ENCODE measurements around the gene DRICH1. TPM values are rescaled to one million over a fixed set of nuclear protein-coding genes. Genes with fewer than 3 reads are reported as not detected.
"Not testable (repeated sequence)": the region's sequence is repeated elsewhere in the genome, so short reads cannot be mapped to it uniquely, and the experiment has no call there.

The DRICH1 gene
- polyA plus RNA-seq, 5 donors: 2.5 to 5.1 (median 3.2) TPM

DNA sequence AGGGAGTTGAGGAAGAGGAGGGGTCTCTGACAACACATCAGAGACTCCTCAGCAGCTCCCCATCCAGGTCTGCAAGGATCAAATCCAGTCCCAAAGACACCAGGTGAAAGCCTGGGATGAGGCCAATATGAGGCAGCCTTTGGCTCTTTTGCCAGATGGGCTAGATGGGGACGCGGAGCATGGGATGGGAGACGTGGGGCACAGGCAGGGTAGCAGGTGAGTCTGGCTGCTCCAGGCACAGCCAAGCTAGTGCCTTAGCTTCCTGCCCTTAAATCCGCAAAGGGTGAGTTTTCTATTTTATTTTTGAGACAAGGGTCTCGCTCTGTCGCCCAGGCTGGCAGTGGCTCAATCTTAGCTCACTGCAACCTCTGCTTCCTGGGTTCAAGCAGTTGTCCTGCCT is 19.6 kb upstream of the DRICH1 start:
- DNase-seq: no peak

DNA sequence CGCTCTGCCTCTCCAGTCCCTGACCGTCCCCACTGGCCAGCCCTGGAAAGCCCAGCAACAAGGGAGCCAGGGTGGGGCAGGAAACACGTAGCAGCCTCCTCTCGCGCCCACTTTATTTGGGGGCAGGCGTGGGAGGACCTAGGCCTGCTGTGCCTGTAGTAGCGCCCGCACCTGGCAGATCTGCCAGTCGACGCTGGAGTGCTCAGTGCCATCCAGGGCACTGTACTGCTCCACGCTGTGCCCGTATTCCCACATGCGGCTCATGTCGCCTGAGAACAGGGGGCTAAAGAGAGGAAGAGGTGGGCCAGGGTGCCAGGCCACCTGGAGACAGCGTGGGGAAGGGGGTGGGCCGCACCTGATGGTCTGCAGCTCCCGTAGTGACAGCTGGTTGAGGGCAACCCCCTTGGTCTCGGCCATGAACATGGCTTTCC is 17.0 kb upstream of the DRICH1 start:
- DNase-seq: no peak

DNA sequence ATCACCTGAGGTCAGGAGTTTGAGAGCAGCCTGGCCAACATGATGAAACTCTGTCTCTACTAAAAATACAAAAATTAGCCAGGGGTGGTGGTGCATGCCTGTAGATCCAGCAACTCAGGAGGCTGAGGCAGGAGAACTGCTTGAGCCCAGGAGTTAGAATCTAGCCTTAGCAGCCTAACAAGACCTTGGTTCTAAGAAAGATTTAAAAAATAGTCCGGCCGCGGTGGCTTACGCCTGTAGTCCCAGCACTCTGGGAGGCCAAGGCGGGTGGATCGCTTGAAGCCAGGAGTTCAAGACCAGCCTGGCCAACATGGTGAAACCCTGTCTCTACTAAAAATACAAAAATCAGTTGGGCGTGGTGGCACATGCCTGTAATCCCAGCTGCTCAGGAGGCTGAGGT is 14.4 kb upstream of the DRICH1 start:
- not testable (repeated sequence) for DNase-seq

DNA sequence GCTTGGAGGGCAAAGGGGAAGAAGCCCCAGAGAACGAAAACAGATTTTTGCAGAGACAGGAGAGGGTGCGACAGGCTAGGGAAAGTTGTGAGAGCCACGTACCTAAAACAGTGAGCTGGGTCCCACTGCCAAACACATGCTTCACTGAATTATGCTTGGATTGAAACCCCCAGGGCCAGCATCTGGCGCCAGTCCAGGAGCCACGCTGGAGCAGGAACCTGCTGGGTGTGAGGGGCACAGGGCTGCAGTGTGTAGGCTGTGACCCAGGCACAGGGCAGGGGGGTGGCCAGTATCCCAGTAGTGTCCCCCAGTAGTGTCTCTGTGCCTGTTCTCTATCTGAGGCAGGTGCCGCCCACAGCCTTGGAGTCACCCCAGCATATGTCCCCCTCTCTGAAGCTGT is 8.1 kb upstream of the DRICH1 start:
- DNase-seq: not testable (repeated sequence)

DNA sequence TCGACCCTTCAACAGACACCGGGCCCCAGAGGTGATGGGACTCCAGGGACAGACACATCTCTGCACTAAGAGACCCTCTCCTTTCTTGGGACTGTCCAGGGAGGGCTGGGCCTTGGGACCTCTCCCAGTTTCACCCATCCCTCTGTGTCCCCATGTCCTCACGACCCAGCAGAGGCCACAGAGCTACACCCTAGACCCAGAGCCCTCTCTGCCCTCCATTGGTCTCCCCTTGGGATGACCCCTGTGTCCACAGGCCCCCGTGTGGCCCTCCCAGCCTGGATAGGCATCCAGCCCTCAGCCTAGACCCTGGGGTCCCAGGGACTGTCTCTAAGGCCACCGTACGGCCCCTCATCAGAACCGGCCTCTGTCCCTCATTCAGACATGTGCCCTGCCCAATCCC is 7.5 kb upstream of the DRICH1 start:
- no peak for DNase-seq

DNA sequence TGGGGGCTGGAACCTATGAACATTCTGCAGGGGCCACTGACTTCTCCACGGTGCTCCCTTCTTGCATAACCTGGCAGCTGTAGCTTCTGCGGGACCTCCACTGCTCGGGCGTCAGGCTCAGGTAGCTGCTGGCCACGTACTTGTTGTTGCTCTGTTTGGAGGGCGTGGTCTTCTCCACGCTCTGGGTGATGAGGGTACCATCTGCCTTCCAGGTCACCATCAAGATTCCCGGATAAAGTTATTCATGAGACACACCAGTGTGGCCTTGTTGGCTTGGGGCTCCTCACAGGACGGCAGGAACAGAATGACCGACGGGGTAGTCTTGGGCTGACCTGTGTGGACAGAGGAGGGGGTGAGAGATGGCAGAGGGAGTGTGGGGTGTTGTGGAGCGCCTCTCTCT is 6.5 kb upstream of the DRICH1 start:
- DNase-seq: no peak

DNA sequence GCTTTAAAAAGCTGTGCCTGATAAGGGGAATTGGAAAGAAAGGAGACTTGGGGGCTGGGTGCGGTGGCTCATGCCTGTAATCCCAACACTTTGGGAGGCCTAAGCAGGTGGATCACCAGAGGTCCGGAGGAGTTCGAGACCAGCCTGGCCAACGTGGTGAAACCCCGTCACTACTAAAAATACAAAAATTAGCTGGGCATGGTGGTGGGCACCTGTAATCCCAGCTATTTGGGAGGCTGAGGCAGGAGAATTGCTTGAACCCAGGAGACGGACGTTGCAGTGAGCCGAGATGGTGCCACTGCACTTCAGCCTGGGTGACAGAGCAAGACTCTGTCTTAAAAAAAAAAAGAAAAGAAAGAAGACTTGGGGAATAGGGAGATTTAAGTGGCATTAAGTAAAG is 3.2 kb upstream of the DRICH1 start:
- DNase-seq: not testable (repeated sequence)

DNA sequence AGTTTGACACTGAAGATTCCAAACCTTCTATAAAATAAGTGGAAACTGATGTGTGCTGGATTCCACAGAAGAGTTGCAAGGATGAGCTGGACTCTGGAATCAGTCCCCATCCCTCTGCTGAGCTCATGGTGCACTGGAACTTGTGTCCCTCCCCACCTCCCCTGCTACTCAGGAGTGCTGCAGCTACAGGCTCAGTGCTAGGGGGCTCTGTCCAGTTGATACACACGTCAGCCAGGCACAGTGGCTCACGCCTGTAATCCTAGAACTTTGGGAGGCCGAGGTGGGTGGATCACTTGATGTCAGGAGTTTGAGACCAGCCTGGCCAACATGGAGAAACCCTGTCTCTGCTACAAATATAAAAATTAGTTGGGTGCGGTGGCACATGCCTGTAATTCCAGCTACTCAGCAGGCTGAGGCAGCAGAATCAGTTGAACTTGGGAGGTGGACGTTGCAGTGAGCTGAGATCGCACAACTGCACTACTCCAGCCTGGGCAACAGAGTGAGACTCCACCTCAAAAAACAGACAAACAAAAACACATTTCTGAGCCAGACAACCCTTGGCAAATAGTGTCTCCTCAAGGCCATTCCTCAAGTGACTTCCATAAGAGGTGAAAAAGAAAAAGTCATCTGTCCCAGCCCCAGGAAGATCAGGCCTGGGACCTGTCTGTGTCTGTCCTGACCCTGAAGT is 3.9 kb downstream of the DRICH1 start:
- not testable (repeated sequence) for DNase-seq

DNA sequence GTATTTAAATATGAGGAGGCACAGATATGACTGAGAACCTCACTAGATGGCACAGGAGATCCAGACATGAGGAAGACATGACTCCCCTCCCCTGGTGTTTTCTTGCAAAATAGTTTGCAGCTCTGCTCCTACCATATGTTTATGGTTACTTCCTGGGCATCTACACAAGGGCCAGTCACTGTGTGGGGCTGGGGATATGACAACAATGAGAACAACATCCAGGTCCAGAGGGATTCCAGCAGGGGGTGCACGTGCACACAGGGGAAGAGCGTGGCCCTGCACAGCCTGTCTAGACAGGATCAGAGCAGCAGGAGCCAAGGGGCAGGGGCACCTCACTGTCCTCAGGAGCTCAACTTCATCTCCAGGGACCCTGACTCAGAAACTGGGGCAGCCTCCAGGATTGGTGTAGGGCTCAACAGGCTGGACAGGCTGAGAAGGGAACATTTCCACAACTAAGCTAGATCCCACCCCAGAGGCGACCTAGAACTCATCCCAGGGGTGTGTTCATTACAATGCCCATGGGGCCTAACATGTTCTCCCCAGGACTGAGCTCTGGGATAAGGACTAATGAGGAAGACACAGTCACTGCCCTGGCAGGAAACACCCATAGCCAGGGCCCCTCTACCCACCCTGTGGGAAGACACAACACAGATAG is 4.6 kb downstream of the DRICH1 start:
- DNase-seq: not testable (repeated sequence)

DNA sequence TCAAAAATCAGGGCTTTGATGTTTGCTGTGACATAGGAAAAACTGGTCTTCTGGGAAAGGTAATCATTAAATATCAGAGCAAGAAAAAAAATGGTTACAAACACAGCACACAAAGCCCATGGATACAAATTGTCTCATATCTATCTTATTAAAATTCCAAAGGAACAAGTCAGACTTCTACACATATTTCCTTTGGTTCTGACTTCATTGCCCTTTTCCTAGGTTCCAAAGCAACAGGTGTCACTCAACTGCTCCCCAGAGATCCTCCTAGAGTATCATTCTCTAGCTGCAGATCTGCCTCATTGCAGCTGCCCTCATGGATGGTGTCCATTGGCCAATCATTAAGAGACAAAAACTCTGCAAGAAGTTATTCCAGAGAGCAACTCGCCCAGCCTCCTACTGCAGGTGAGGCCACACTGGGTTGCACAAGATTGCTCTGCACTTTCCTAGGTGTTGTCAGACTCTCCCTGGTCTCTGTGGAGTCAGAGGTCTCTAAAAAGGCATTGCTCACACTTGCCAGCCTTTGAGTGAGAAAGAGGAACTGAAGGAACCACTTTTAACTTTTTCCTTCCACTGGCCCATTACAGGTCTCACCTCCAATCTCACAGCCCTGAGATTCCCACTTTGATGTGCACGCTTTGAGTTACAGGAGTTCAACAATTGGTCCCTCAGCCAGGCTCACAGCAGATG is 5.7 kb downstream of the DRICH1 start:
- DNase-seq: no peak

DNA sequence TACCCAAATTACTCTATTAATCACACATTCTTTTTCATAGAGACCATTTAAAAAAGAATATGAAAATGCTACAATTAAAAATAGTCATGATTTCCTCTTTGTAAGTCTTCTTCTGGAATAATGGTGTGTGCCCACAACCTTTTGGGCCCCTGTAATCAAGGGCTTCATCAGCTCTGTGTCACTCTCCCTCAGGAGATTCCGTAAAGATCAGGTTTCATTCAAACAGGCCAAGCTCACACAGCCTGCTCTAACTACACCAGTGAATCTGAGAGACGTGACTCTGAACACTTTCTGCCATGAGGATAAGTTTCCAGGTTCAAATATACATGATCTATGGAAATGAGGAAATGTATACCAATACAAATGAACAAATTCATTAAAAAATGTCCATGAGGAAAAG is 9.5 kb downstream of the DRICH1 start:
- DNase-seq: no peak

DNA sequence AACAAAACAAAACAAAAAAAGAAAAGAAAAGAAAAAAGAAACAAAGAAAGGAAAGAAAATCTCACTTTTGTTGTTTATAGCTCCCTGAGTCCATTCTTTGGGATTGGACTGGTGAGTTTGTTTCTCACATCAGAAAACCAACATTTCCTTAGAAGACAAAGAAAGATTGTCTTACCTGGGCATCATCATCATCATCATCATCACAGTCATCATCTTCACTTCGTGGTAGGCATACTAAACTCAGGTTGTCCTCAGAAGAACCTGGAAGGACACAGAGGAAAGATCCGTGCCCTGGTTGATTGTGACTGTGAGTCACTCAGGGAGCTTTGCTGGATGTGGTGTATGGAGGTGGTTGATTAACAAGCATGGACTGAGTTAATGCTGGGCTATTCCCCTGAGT is 10.2 kb downstream of the DRICH1 start:
- DNase-seq: not testable (repeated sequence)

DNA sequence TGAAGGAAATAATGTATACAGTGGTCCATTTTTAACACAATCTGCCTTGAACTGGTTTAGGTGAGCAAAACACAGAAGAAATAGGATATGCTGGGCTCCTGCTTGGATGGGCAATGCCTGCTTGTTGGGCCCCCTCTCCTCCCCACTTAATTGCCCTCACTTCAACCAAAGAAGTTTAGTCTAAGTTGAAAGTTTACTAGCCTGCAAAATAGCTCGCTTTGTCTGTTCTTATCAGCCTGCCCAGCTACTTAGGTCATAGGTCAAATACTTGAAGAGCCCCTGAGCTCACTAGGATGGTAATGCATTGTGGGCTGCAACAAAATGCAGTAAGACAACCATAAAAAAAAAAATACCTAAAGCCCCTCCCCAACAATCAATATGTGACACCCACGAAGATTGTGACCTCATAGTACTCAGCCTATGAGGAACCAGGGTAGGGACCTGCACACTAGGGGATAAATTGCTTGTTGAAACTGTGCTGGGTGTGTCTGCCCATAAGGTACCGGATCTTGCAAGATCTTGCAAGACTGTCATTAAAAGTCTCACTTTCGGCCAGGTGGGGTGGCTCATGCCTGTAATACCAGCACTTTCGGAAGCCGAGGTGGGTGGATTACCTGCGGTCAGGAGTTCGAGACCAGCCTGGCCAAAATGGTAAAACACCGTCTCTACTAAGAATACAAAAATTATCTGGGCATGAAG is 10.9 kb downstream of the DRICH1 start:
- DNase-seq: no peak

DNA sequence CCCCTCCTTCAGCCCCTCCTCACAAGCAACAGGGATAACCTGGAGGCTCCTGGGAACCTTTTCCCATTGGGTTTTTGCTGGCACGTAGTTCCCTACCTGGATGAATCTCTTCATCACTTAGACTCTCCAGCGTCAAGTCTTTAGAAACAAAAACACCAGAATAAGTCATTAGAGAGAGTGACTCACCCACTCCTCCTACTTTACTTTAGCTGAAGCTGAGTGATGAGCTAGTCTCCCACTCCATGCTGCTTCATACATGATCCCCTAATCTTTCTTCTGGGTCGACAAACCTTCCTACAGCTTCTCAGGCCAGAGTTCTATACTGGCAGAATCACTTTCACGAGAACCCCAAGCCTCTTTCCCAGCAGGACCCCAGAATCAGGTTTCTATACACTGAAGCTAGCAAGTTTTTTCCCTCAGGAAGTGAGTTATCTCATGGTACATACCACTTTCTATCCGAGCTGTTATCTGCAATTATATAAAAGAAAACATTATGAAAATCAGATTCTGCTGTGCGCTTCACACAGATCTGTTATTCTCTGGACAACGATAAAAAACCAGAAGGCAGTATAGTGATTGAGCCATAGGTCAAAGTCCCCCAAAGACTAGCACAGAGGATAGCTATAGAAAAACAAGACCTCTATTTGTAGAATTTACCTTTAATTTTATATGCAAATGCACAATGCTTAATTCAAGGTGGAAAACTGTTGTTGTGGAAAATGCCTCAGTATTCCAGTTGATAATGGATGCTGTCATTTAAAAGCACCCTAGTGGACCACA is 18.7 kb downstream of the DRICH1 start:
- no peak for DNase-seq

DNA sequence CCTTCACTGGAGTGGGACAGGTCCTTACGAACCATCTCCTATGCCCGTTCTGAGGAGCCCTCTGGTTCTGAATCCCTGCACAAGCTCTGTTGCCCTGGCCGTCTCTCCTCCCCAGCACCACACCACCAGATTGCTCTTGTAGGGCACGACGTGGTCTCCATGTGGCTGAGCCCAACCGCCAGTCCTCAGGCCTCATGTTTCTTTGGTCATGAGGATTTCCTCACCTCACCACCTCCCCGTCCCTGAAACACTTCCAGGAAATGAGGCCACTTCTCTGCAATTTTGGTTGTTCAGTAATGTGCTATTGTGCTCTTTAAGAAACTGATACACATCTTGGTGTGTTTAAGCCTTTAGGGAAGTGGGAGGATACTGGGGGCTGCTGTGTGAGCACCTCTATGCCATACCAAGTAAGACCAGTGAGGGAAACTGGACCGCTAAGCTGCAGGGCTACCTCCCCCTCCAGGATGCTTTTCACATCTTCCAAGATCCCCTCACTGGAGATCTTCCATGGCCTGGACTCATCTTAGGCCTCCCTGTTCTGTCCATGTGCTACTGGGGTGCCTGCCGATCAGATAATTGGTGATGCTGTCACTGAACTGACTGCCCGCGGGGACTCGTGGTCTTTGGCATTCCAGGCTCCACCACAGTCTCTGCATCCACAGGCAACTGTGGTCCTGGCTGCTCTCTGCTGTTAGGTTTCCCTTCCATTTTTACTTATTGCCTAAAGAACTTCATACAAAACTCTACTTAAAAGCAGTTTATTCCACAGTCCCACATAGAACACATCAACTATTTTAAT is 21.9 kb downstream of the DRICH1 start:
- DNase-seq: no peak

DNA sequence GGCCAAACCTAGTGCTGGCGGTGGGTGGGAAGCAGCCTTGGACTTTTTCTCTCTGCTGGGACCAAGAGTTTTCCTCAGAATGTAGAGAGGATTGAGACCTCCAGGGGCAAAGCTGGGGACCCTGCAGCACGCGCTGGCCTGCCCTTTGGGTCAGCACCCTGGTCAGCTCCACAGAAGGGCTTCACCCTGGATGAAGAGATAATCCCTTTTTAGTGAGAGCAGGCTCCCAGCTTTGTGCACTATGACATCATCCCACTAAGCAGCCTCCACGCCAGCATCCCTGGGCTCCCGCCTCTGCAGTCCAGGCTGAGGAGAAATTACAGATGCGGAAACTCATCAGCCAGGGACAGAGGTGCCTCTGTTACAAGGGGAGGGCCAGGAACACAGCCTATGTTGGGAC is 23.5 kb downstream of the DRICH1 start:
- no peak for DNase-seq

DNA sequence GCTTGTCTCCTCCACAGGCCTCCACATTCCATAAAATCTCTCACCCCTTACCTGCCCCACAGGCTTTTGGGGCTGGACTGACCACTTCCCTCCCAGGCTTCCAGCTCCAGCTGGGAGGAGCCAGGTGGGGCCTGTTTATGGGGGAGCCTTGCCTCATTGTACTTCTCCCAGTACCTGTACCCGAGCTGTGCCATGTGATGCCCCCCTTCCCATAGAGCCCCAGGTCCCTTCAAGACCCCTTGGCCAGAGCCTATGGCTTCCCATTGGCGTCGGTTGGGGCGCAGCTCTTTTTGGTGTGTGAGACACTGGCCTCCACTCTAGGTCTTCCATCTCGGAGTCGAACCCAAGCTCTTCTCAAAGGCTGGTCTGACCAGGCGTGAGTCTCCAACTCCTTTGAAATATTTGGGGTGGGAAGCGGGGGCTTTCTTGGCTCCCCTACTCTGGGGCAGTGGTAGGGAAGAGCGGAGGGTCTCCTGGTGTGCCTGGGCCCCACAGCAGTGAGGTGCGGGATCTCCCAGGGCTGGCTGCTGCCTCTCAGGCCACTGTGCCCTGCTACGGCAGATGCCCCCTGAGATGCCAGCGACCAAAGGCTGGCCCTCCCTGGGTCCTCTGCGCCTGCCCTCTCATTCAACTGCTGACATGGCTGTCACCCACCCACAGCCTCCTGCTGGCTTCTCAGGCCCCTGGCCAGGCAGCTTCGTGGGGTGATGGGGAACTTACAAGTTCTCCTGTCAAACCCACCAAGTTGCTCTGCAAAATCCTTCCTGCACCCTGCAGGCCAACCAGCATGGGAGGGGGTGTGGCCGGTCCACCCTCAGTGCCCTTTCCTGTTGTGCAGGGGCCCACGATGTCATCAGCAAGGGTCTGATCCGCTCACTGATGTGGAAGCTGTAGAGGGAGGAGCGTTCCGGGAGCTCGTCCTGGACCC is 25.7 kb downstream of the DRICH1 start:
- DNase-seq: no peak

DNA sequence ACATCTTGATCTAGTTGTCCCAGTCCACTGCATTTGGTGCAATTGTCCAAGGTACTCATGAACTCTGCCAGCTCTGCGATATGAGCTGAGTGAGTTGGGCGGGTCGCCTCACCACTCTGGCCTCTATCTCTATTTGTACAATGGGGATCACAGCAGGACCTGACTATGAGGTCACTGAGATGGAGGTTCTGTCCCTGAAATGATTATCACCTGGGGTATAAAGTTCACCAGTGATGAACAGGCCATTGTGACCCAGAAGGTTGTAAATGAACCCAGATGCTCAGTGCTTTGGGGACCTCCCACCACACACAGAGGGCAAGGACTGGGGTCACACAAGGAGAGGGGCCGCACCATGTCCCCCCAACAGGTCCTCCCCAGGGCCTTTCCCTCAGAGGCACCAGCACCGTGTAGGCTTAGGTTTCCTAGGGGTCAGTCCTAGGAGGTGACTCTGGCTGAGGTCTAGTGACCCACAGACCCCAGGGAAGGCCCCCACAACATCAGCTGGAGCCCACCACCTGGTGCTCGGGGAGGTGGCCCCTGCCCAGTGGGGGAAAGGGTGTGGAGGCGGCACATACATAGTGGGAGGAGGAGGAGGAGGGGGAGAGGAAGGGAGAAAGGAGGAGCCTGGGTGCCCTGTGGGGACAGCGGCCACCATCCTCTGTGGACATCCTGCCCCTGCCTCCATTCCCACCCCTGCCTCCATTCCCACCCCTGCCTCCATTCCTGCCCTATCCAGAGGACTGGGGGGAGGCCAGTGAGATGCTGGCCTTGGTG is 27.0 kb downstream of the DRICH1 start:
- DNase-seq: no peak

DNA sequence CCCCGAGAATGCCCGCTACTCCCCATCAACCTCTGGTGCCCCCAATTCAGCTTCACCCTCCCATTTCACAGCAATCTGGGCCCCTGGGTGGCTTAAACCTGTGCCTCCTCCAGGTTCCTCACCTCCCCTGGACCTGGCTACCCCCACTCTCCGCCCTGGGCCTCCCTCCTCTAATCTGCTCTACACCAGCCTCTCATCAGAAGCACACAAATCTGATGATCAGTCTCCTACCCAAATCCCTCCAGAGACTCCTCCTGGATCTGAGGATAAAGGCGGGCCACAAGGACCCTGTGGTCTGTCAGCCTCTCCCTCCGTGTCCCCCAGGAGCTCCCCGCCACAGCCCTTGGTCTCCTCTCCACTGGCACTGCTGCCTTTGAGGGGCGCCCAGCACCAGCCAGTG is 28.9 kb downstream of the DRICH1 start:
- no peak for DNase-seq

Measured in right lung (tissue), 5 donors.